22Rv1 (cell line): ENCODE results near the gene TLCD3B.

Source experiments
- H3K27ac ChIP-seq: fragments of 450-650 bp; 2 replicates; pipeline ENCODE4 v1.5.1; 2017
- ZFX ChIP-seq: fragments of 450-650 bp; IDR thresholded peaks from 2 replicates; pipeline ENCODE4 v1.6.1; 2017; ENCODE audit warnings: antibody characterized with exemption, borderline replicate concordance
- TF ChIP-seq, protein P1 (sequence below): fragments of 450-650 bp; IDR thresholded peaks from 2 replicates; pipeline ENCODE4 v1.5.1; 2017; ENCODE audit warnings: mild to moderate bottlenecking

TLCD3B gene, protein sequence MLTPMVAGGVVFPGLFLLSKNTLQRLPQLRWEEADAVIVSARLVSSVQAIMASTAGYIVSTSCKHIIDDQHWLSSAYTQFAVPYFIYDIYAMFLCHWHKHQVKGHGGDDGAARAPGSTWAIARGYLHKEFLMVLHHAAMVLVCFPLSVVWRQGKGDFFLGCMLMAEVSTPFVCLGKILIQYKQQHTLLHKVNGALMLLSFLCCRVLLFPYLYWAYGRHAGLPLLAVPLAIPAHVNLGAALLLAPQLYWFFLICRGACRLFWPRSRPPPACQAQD

DNA sequence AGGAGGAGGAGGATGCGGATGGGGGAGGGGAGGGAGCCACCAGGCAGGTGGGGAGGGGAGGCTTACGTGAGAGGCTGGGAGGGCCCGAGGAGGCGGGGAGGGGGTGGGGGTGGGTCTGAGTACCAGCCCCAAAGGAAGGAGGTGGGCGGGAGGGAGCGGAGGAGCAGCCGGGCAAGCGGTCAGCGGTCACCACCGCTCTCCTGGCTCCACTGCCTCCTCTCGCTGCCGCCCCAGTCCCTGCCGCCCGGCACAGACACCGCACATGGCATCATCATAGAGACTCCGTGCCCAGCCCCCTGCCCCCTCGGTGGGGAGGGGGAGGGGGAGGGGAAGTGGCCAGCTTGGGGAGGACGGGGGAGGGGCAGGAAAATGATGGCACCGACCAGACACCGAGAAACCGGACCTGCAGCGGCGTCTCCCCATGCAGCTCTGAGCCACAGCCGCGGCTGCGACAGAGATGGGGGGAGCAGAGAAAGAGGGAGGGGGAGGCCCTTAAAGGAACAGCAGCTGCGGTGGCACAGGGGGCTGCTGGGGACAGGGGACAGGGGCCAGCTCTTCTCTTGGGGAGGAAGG lies at the start of gene TLCD3B:
Gene TLCD3B (minus strand): TSS at position 431 of the 573 bp plus-strand sequence. CDS start 744 bp downstream, outside the sequence.
- no peak within 1 kb of the TSS for H3K27ac ChIP-seq
- TF ChIP-seq ZFX, result no peak
- TF ChIP-seq, protein P1, sequence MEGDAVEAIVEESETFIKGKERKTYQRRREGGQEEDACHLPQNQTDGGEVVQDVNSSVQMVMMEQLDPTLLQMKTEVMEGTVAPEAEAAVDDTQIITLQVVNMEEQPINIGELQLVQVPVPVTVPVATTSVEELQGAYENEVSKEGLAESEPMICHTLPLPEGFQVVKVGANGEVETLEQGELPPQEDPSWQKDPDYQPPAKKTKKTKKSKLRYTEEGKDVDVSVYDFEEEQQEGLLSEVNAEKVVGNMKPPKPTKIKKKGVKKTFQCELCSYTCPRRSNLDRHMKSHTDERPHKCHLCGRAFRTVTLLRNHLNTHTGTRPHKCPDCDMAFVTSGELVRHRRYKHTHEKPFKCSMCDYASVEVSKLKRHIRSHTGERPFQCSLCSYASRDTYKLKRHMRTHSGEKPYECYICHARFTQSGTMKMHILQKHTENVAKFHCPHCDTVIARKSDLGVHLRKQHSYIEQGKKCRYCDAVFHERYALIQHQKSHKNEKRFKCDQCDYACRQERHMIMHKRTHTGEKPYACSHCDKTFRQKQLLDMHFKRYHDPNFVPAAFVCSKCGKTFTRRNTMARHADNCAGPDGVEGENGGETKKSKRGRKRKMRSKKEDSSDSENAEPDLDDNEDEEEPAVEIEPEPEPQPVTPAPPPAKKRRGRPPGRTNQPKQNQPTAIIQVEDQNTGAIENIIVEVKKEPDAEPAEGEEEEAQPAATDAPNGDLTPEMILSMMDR, result no peak

DNA sequence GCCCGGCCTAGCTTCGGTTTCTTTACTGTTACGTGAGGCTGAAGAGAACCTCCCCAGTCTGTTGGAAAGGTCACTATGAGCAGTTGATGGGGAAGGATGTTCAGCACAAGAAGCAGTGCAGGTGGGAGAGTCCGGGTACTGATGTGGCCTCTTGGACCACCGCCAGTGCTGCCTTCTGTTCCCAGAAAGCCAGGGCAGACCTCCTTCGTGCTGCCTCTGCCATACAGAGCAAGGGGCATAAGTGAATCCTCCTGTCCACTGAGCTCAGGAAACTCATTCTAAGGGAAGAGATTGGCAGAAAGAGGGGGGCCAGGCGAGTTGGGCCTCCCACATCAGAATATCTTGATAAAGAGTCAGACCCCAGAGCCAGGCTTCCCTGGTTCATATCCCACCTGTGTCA lies 48.4 kb upstream of the TLCD3B start:
- H3K27ac ChIP-seq, result no peak overlapping the region
- TF ChIP-seq, protein P1, result no peak
- TF ChIP-seq ZFX, result no peak

DNA sequence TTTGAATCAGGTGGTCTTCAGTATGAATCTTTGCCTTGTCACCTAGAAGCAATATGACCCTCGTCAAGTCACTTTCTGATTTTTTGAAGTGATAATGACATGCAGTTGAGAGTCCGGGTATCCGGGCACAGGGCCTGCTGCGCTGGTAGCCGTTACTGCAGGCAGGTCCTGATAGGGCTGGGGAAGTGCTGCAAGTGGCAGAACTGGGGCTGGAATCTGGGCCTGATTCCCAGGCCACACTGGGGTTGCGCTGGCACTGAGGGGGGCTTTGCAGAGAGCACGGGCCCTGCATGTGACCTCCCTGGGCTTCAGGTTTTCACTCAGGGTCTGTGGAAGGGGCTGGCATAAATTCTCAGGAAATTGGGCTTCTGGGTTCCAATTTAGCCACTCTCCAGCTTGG lies 47.7 kb upstream of the TLCD3B start:
- no peak for TF ChIP-seq ZFX
- TF ChIP-seq, protein P1, result no peak
- H3K27ac ChIP-seq, result no peak overlapping the region

DNA sequence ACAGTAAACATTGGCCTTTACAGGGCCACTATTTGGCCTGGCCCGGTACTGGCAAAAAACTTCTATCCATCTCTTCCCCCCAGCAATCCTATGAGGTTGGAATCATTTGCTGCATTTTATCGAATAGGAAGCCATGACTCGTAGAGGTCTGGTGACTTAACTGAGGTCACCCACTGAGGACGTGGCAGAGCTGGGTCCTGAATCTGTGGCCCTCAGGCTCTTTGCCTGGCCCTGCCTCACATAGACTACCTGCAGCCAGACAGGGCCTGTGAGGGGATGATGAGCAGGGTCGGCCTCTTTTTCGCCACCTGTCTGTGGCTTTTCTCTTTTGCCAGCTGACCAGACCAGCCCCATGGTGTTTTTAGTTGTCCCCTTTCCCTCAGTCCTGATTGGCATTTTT lies 46.6 kb upstream of the TLCD3B start:
- TF ChIP-seq ZFX, result no peak
- TF ChIP-seq, protein P1, result no peak
- no peak overlapping the region for H3K27ac ChIP-seq

DNA sequence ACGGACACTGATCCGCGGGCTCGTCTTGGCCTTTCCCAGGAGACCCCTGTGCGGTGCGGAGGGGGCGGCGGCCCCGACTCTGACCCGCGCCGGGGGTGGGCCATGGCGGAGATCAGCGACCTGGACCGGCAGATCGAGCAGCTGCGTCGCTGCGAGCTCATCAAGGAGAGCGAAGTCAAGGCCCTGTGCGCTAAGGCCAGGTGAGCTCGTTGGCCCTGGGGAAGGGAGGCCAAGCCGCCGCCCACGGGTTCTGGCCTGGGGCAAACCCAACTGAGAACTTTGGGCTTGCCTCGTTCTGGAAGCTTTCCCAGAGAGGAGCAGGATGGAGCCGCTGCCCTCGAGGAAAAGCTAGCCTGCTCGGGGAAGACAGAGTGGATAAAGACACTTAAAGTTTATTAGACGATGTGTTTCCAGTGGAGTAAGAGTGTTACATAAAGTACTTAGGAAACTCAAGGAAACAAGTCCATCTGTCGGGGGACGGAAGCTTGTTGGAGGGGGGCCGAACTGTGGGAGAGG lies 45.3 kb upstream of the TLCD3B start:
- peak overlapping the region; percentile 89 for H3K27ac ChIP-seq
- TF ChIP-seq ZFX, result no peak
- TF ChIP-seq, protein P1, result no peak

DNA sequence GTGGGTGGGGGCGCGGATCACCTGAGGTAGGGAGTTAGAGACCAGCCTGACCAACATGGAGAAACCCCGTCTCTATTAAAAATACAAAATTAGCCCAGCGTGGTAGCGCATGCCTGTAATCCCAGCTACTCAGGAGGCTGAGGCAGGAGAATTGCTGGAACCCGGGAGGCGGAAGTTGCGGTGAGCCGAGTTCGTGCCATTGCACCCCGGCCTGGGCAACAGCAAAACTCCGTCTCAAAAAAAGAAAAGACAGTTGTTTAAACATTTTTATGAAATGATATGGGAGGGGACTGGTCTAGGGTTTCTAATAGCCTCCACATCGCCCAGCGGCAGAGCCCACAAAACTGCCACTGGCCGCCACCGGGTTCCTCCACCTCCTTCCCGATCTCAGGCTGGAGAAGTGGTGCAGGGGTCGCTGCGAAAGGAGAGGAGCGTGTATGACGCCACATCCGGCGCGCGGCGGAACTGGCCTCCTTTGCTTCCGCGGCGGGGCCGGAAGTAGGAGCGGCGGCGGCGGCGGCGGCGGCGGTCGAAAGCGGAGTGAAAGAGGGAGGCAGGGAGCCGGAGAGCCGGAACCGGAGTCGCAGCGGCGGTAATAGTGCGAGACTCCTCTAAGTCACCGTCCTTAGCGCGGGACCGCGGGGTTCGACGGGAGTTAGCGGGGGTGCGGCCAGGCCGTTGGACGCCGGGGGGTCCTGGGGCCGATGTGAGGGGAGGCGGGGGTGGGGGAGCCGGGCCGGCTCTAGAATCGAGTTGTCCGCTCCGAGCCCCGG lies 44.6 kb upstream of the TLCD3B start, which contains the start of gene PPP4C:
Gene PPP4C (plus strand): TSS at position 492 of the 773 bp plus-strand sequence. CDS start 384 bp downstream, outside the sequence.
- TF ChIP-seq, protein P1, result 0 out of 2 replicates have a peak, but pooled peaks have one; percentile 1
- no peak for TF ChIP-seq ZFX
- peak within 1 kb of the TSS; percentile 89 for H3K27ac ChIP-seq

DNA sequence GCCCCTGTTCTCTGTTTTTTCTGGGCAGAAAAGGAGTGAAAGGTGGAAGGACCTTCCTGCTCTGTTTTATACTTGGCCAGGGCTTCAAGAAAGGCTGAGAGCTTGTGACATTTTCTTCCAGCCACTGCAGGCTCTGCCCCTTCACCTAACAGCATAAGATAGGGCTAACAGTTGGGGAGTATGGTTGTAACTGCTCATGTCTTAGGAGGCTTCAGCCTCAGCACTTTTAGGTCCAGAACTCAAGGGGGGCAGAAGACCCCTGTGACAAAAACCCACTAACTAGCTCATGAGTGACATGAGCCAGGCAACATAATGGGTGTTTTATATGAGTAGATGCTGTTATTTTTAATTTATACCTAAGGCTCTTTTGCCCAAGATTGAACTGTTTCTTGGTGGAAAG lies 39.4 kb upstream of the TLCD3B start:
- H3K27ac ChIP-seq, result peak overlapping the region; percentile 33; the same call in 1 of the 2 replicates
- TF ChIP-seq, protein P1, result no peak
- no peak for TF ChIP-seq ZFX
